GM13976 (cell line): Measurements from ENCODE around the gene PRRC2B.

Source experiments
- DNase-seq: peaks from one replicate; pipeline ENCODE4 v3.0.0; 2012; ENCODE audit warnings: low spot score
- in situ Hi-C: fragments of 300-500 bp; cut with MboI; formaldehyde crosslinking; loops from one replicate; pipeline ENCODE4 v1.12.0; 2022; ENCODE audit warnings: low sequenced_read_pairs, mixed read lengths, inconsistent platforms; ENCODE audit not compliant: unreplicated experiment
- TF ChIP-seq, protein P1 (sequence below): IDR thresholded peaks from 2 replicates; pipeline ENCODE4 v1.5.1; 2012; ENCODE audit warnings: borderline replicate concordance, mild to moderate bottlenecking; ENCODE audit not compliant: insufficient read depth; ENCODE audit errors: extremely low read depth, missing control alignments, control extremely low read depth

The PRRC2B gene

DNA sequence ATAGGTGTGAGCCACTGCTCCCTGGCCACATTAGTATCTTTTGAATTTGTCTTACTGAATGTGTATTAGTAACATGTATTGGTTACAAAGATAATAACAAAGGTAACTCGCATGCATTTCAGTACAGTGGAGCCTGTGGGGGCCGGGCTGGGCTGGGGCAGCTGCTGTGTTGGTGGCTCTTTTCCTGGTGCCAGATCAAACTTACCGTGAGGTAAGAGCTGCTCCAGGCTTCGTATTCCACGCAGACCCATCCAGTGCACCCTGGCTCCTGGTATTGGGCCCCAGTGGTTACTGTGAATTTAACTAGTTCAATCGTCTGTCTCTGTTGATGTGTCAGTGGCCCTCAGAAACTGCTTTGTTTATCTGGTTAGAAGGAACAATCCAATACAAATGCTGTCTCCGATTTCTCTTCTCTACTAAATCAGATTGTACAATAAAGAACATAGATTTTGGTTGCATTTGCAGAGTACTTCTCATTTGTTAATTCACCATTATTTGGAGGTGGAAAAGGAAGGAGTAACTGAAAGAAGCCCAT, 15.6 kb downstream of the PRRC2B start:
- TF ChIP-seq, protein P1, sequence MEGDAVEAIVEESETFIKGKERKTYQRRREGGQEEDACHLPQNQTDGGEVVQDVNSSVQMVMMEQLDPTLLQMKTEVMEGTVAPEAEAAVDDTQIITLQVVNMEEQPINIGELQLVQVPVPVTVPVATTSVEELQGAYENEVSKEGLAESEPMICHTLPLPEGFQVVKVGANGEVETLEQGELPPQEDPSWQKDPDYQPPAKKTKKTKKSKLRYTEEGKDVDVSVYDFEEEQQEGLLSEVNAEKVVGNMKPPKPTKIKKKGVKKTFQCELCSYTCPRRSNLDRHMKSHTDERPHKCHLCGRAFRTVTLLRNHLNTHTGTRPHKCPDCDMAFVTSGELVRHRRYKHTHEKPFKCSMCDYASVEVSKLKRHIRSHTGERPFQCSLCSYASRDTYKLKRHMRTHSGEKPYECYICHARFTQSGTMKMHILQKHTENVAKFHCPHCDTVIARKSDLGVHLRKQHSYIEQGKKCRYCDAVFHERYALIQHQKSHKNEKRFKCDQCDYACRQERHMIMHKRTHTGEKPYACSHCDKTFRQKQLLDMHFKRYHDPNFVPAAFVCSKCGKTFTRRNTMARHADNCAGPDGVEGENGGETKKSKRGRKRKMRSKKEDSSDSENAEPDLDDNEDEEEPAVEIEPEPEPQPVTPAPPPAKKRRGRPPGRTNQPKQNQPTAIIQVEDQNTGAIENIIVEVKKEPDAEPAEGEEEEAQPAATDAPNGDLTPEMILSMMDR, result no peak
- DNase-seq, result no peak
- in situ Hi-C loops, result no loop called here

GRCh38 chr9:131410044-131410491, 16.2 kb downstream of the PRRC2B start:
- DNase-seq, result no peak
- in situ Hi-C loops, result no loop called here
- TF ChIP-seq, protein P1, result no peak

GRCh38 chr9:131411719-131412681, 18.1 kb downstream of the PRRC2B start:
- no peak for DNase-seq
- TF ChIP-seq, protein P1, result no peak
- in situ Hi-C loops, result no loop called here

GRCh38 chr9:131416509-131416908, 22.6 kb downstream of the PRRC2B start:
- in situ Hi-C loops, result no loop called here
- TF ChIP-seq, protein P1, result no peak
- no peak for DNase-seq

GRCh38 chr9:131417264-131418142, 23.6 kb downstream of the PRRC2B start:
- in situ Hi-C loops, result no loop called here
- TF ChIP-seq, protein P1, result no peak
- peak; percentile 50 for DNase-seq
